ENCODE data around the gene ACACA. TPM values are rescaled to one million over a fixed set of nuclear protein-coding genes. Genes with fewer than 3 reads are reported as not detected.
"Not testable (repeated sequence)": the region's sequence is repeated elsewhere in the genome, so short reads cannot be mapped to it uniquely, and the experiment has no call there.

ACACA gene
- total and polyA plus RNA-seq, 2 donors (not counting 3 experiments of a cell fraction or from before 2014, with no cell fraction given): 55.3 to 124 TPM

DNA sequence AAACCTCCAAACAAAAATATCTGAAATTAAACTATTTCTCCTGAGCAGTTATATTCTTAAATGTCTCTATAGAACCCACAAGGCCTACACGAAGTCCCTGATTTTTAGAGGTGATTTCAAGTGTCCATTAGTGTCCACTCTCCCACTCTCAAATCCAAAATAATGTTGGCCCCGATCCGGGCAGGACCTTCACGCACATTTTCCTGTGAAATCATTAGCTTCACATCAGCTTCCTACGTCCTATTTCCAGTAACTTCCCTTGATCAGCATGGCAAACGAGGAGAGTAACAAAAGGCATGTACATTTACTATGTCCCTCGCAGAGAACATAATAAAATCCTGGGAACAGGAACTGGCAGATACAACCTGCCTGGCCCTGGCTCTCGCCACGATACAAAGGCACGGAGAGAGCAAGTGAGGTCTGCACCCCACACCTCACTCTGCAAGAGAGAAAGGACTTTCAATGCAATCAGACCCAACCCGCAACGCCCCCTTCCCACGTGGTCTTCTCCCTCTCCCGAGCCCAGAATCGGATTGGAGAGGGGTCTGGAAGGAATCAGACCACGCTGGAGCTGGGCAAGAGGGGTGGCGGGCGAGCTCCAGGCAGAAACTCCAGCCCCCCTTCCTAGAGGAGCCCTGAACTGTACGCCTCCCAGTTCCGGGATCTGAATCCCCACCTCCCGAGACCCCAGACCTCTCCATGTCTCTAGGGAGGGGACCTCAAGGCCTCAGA, 48.4 kb downstream of the ACACA start:
- BruUV-seq (replicated peaks): TSS peak; percentile 31
- Histone ChIP-seq H3K9me3 (replicated peaks; ENCODE audit: control insufficient read depth, insufficient read depth, low read length) (no peaks in the 10 kb centered on the region), H3K4me1 (ENCODE audit: control insufficient read depth, extremely low read depth, insufficient read depth, low read length) (peaks cover 21% of the 10 kb centered on the region), H3K9me1 (replicated peaks; ENCODE audit: control insufficient read depth, extremely low read depth, insufficient read depth, low read length) (no peaks in the 10 kb centered on the region), H3K27me3 (ENCODE audit: control insufficient read depth in 2 of 2, insufficient read depth in 2 of 2, low read length in 2 of 2) (no peaks in the 10 kb centered on the region), H3K4me2 (ENCODE audit: insufficient read depth, low read length) (peak overlapping the region; percentile 92), H3K9ac (replicated peaks; ENCODE audit: extremely low read depth, insufficient read depth, low read length) (peak overlapping the region; percentile 72), H4K20me1 (replicated peaks; ENCODE audit: control insufficient read depth, extremely low read depth, insufficient read depth, low read length) (no peaks in the 10 kb centered on the region), H3K79me2 (ENCODE audit: control insufficient read depth, insufficient read depth, low read length) (peaks cover 55% of the 10 kb centered on the region), H3K36me3 (ENCODE audit: control insufficient read depth in 2 of 2, extremely low read depth in 1 of 2, insufficient read depth in 2 of 2, low read length in 2 of 2) (peaks cover 0 to 3% of the 10 kb centered on the region in 2 experiments), H2AFZ (ENCODE audit: low read depth, low read length) (peak overlapping the region; percentile 54), H3K27ac (ENCODE audit: insufficient read depth, low read depth, low read length) (peak overlapping the region; percentile 50), H3K4me3 (replicated peaks in 1 of 3; ENCODE audit: insufficient read depth in 1 of 3, low read depth in 1 of 3, low read length in 3 of 3) (peak overlapping the region; percentile 47 to 89 (median 84))
- CTCF ChIA-PET: interaction anchor here (0.6 to 2.8 kb wide), 8 partner anchors 9 to 49 kb away, joined by 3 to 41 read pairs (median 4); no protein-coding TSS in a partner anchor
- intact Hi-C loops (cut with micrococcal nuclease) (loop anchor here (5.0 kb wide), 3 partner anchors 49 to 811 kb away; partner anchors contain the start of genes ACACA and TADA2A), dilution Hi-C loops (cut with MboI; ENCODE audit: extremely low pct_ligation_motif_present, low sequenced_read_pairs) (no loop called here)
- DNase-seq (ENCODE audit: low read depth, low spot score) (peak; percentile 78), FAIRE-seq (no peak)
- POLR2A ChIA-PET: interaction anchor here (0.5 kb wide), 2 partner anchors 10 to 906 kb away, joined by 3 read pairs; no protein-coding TSS in a partner anchor
- TF ChIP-seq CTCF (IDR thresholded peaks at IDR 0.05; ENCODE audit: extremely low read depth in 1 of 2, insufficient read depth in 1 of 2, low read depth in 1 of 2, low read length in 2 of 2) (no peak), POLR2A (IDR thresholded peaks at IDR 0.05; ENCODE audit: low read depth, low read length) (peak; percentile 42), MYC (IDR thresholded peaks at IDR 0.05; ENCODE audit: low read depth, low read length) (no peak), MAX (IDR thresholded peaks at IDR 0.05; ENCODE audit: insufficient read depth, insufficient read length) (peak; percentile 78)

DNA sequence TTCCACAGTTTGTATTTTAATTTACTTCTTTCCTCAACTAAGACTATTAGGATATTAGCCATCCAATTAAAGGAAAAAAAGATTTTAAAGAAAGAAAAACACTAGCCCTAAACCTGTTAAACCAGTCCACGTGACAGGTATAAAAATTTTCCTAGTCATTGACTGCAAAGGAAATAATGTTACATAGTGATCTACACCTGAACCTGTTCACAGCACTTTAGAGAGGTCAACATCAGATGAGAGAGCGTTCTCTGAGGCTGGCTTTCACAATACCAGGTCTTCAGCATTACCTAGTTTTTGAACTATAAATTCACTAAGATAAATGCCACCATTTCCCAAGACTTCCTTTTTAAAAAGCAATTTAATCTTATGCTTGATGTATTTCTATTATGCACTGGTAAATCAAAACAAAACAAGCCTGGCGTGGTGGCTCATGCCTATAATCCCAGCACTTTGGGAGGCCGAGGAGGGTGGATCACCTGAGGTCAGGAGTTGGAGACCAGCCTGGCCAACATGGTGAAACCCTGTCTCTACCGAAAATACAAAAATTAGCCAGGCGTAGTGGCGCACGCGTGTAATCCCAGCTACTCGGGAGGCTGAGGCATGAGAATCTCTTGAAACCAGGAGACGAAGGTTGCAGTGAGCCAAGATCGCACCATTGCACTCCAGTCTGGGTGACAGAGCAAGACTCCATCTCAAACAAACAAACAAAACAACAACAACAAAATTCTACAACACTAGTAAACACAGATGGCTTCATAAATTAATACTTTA, 49.7 kb downstream of the ACACA start:
- Histone ChIP-seq H3K79me2 (ENCODE audit: control insufficient read depth, insufficient read depth, low read length) (peaks cover 68% of the 10 kb centered on the region), H3K4me3 (replicated peaks in 1 of 3; ENCODE audit: insufficient read depth in 1 of 3, low read depth in 1 of 3, low read length in 3 of 3) (peak overlapping the region in 1 of 3 experiments; percentile 84), H3K4me2 (ENCODE audit: insufficient read depth, low read length) (peak overlapping the region; percentile 92), H3K4me1 (ENCODE audit: control insufficient read depth, extremely low read depth, insufficient read depth, low read length) (peaks cover 21% of the 10 kb centered on the region)
- H3K27ac ChIP-seq (ENCODE audit: insufficient read depth, low read depth, low read length); DNase-seq (ENCODE audit: low read depth, low spot score); POLR2A ChIA-PET; H4K20me1 ChIP-seq (replicated peaks; ENCODE audit: control insufficient read depth, extremely low read depth, insufficient read depth, low read length); H3K9me3 ChIP-seq (replicated peaks; ENCODE audit: control insufficient read depth, insufficient read depth, low read length); dilution Hi-C loops (cut with MboI; ENCODE audit: extremely low pct_ligation_motif_present, low sequenced_read_pairs); H2AFZ ChIP-seq (ENCODE audit: low read depth, low read length); BruUV-seq (replicated peaks); H3K9me1 ChIP-seq (replicated peaks; ENCODE audit: control insufficient read depth, extremely low read depth, insufficient read depth, low read length); H3K36me3 ChIP-seq (ENCODE audit: control insufficient read depth in 2 of 2, extremely low read depth in 1 of 2, insufficient read depth in 2 of 2, low read length in 2 of 2); FAIRE-seq; H3K27me3 ChIP-seq (ENCODE audit: control insufficient read depth in 2 of 2, insufficient read depth in 2 of 2, low read length in 2 of 2); H3K9ac ChIP-seq (replicated peaks; ENCODE audit: extremely low read depth, insufficient read depth, low read length): not testable (repeated sequence)
- CTCF ChIA-PET: interaction anchor here (1.0 kb wide), 1 partner anchor 16 kb away, joined by 3 read pairs; no protein-coding TSS in a partner anchor
- intact Hi-C loops (cut with micrococcal nuclease): loop anchor here (5.0 kb wide), 3 partner anchors 50 to 810 kb away; partner anchors contain the start of genes ACACA and TADA2A

DNA sequence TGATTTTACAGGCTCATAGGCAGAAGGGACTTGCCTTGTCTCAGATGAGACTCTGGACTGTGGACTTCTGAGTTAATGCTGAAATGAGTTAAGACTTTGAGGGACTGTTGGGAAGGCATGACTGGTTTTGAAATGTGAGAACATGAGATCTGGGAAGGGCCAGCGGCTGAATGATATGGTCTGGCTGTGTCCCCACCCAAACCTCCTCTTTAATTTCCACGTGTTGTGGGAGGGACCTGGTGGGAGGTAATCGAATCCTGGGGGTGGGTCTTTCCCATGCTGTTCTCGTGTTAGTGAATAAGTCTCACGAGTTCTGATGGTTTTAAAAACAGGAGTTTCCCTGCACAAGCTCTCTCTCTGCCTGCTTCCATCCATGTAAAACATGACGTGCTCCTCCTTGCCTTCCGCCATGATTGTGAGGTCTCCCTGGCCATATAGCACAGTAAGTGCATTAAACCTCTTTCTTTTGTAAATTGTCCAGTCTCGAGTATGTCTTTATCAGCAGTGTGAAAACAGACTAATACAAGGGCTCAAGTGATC, 59.7 kb downstream of the ACACA start:
- CTCF ChIA-PET: interaction anchor here (1.0 to 1.7 kb wide), 3 partner anchors 13 to 301 kb away, joined by 3 to 5 read pairs (median 4); no protein-coding TSS in a partner anchor
- DNase-seq (ENCODE audit: low read depth, low spot score); H2AFZ ChIP-seq (ENCODE audit: low read depth, low read length); H3K27me3 ChIP-seq (ENCODE audit: control insufficient read depth in 2 of 2, insufficient read depth in 2 of 2, low read length in 2 of 2); H3K9ac ChIP-seq (replicated peaks; ENCODE audit: extremely low read depth, insufficient read depth, low read length); H3K9me3 ChIP-seq (replicated peaks; ENCODE audit: control insufficient read depth, insufficient read depth, low read length); H3K27ac ChIP-seq (ENCODE audit: insufficient read depth, low read depth, low read length); FAIRE-seq; H3K9me1 ChIP-seq (replicated peaks; ENCODE audit: control insufficient read depth, extremely low read depth, insufficient read depth, low read length); H3K4me2 ChIP-seq (ENCODE audit: insufficient read depth, low read length); H3K36me3 ChIP-seq (ENCODE audit: control insufficient read depth in 2 of 2, extremely low read depth in 1 of 2, insufficient read depth in 2 of 2, low read length in 2 of 2); BruUV-seq (replicated peaks); H3K4me3 ChIP-seq (replicated peaks in 1 of 3; ENCODE audit: insufficient read depth in 1 of 3, low read depth in 1 of 3, low read length in 3 of 3); dilution Hi-C loops (cut with MboI; ENCODE audit: extremely low pct_ligation_motif_present, low sequenced_read_pairs); intact Hi-C loops (cut with micrococcal nuclease); H3K4me1 ChIP-seq (ENCODE audit: control insufficient read depth, extremely low read depth, insufficient read depth, low read length); H4K20me1 ChIP-seq (replicated peaks; ENCODE audit: control insufficient read depth, extremely low read depth, insufficient read depth, low read length); POLR2A ChIA-PET: not testable (repeated sequence)
- H3K79me2 ChIP-seq (ENCODE audit: control insufficient read depth, insufficient read depth, low read length): peaks cover 84% of the 10 kb centered on the region

Measured in endothelial cell of umbilical vein (primary cell).